ENCODE data around the gene DOK1.
A peak's percentile ranks its signal among the peaks of the same experiment; 100 is the strongest.
"Not testable (repeated sequence)": the region's sequence is repeated elsewhere in the genome, so short reads cannot be mapped to it uniquely, and the experiment has no call there.

The DOK1 gene

GRCh38 chr2:74548900-74549826, 5.4 kb upstream of the DOK1 start:
- peak; percentile 22 for DNase-seq

GRCh38 chr2:74550231-74550630, 4.3 kb upstream of the DOK1 start:
- no peak for DNase-seq

GRCh38 chr2:74551530-74551929, 3.0 kb upstream of the DOK1 start:
- no peak for DNase-seq

DNA sequence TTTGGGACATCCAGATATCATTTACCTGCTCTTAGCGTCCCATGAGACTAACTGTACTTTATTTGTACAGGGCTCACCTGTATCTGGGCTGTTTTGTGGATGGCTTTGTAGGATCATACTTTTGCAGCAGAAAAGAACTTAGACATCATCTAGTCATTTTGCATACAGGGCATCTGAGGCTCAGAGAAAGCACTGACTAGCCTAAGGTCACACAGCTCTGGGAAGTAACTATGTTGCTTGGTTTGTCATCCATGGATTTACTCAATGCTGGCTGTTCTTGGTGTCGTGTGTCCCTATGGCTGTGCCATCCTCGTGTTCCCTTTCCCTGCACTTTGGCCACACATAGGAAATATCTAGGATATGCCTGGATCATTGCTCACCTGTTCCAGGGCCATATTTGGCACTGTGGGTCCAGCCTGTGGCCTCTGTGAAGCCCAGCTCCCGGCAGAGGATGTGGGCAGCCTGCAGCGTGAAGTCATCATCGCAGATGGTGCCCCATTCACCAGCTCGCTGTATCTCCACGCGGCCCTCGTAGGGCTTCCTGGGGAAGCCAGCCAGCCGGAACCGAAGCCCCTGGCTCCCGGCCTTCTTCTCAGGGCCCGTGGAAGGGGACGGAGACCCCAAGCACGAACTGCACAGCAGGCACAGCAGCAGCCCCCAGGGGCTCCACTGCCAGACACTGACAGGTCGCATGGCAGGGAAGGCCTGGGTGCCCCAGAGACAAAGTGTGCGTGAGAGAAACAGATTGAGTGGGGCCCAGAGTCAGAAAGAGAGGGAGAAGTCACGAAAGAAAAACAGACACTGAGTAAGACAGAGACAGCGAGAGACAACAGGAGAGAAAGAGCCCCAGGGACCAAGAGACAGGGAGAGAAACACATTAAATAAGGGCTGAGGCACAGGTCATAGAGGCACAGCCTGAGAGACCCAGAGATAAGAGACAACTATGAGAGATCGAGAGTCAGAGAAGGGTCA, 2.3 kb upstream of the DOK1 start:
- no peak for DNase-seq

GRCh38 chr2:74552914-74553811, 1.4 kb upstream of the DOK1 start:
- no peak for DNase-seq

DNA sequence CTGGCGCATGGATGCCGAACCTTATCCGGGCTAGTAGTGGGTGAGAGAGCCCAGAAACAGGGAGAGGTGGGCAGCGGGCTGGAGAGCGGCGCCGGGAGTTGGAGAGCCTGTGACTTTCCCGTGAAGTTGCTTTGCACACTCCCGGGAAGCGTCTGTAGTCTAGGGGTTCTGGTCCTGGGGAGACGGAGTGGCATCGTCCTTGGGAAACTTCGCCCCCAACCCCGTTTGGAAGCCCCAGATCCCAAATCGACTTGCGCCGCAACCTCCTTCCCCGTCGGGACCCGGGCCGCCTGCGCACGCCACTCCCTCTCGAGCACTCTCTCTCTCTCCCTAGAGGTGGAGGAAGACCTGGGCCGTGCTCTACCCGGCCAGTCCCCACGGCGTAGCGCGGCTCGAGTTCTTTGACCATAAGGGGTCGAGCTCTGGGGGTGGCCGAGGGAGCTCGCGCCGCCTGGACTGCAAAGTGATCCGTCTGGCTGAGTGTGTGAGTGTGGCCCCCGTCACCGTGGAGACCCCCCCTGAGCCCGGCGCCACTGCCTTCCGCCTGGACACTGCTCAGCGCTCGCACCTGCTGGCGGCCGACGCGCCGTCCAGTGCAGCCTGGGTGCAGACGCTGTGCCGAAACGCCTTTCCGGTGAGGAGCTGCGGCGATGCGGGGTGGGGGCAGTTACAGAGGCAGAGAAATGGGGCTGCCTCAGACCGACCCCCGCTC, 456 bp downstream of the DOK1 start:
- no peak for DNase-seq

DNA sequence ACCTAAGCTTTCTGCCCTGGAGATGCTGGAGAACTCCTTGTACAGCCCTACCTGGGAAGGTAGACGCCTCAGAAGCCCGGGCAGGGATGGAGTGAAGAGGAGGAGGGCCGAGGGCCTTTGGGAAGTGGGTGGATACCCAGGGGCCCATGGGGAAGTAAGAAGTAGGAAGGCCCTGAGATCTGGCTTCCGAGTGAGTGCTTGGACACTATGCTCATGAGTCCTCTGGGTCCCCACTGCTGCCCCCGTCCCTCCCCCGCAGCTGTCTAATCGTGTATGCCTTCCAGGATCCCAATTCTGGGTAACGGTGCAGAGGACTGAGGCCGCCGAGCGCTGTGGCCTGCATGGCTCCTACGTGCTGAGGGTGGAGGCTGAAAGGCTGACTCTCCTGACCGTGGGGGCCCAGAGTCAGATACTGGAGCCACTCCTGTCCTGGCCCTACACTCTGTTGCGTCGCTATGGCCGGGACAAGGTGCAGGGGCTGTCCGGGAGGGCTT, 1.1 kb downstream of the DOK1 start:
- DNase-seq = no peak

DNA sequence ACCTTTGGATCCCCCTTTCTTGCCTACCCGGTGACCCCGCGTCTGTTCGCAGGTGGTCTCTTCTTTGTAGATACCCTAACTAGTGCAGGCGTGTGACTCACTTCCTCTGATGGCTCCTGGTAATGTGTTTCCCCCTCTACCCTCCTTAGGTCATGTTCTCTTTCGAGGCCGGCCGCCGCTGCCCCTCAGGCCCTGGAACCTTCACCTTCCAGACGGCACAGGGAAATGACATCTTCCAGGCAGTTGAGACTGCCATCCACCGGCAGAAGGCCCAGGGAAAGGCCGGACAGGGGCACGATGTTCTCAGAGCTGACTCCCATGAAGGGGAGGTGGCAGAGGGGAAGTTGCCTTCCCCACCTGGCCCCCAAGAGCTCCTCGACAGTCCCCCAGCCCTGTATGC, 1.6 kb downstream of the DOK1 start:
- no peak for DNase-seq

- no peak for DNase-seq
Observed at GRCh38 chr2:74556831-74557370, 2.4 kb downstream of the DOK1 start.

DNA sequence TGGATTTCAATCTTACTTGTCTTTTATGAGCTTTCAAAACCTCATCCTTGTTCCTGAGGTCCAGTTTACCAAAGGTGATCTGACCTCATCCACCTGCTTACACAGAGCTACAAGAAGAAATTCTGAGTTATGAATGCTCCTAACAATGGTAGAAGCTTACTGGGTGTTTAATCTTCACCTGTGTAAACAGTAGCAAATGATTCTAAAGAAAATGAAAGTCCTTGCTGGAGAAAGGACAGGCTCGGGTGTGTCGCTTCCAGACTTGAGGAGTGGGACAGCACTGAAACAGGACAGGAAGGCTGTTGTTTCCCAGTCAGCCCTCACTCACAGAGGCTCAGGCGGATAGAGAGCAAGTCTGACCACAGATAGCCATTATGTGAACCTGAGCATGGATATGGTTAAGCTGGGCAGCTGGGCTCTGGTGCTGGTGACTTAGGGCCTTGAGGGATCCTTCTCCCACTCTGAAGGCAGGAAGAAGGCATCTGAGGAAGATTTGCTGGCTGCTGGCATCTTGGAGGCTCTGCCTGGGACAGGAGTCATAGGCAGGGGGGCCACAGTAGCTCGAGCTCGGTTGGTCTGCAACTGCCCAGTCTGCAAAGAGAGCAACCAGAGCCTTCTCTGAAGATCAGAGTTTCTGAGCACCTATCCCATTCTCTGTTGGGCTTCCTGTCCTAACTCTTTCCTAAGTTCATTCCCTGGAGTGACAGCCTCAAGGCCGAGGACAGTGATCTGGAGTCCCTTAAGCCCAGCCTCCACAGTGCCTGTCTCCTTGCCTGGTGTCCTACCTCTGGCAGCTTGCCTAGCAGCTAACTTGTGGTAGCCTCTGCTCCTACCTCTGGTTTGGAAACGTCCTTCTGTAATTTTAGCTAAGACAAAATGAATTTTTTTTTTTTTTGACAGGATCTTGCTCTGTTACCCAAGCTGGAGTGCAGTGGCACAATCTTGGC, 4.0 kb downstream of the DOK1 start:
- DNase-seq = no peak

- no peak for DNase-seq
Observed at GRCh38 chr2:74559912-74560311, 5.4 kb downstream of the DOK1 start.

DNA sequence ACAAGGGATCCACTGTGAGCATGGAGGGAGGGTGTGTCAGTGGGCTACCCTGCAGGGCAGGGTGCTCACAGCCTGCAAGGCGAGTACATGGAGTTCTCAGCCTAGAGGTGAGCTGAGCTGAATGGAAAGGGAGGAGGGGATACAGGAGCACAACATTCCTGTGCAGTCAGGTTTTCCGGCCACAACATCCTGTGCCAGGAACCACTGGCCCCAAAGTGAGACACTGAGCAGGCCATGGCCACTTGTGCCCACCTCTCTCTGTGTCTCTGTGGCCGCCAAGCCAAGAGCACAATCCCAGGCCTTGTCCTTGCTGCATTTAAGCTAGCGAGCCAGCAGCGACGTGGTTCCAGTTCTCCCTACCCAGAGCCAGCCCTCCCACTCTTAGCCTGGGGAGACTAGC, 6.1 kb downstream of the DOK1 start:
- no peak for DNase-seq

DNA sequence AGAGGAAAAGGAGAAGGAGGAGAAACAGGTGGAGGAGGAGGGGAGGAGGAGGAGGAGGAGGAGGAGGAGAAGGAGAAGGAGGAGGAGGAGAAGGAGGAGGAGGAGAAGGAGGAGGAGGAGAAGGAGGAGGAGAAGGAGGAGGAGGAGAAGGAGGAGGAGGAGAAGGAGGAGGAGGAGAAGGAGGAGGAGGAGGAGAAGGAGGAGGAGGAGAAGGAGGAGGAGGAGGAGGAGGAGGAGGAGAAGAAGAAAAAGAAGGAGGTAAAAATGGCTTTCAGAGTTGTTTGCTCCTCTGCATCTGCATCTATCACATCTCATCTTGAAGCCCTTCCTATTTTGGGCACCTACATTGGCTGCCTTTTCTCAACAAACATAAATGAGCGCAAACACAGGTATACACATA, 6.5 kb downstream of the DOK1 start:
- not testable (repeated sequence) for DNase-seq

DNA sequence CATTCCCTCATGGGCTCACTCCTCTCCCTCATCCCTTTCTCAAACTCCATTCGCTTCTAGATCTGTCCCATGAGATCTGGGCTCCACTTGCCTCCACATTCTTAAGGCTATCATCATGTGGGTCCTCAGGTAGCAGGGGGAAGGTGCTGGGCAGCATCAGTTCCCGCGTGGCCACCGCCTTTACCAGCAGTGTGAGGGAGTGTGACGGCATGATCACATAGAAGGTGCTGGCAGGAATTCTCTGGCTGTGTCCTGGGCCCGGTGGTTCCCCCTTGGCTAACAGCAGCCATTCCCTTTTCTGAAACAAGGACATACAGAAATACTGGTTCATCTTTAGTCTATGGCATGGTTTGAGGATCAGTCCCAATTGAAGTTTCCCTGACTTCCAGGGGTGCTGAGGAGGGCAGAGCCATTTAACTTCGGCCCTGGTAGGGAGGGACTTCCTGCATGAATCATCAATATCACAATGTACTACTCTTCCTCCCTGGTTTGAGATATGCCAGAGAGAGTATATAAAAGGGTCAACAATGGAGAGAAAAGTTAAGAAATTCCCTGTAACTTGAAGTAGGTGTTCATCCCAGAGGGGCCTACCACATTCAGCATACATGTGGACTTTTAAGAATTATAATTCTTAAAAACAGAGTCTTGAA, 7.7 kb downstream of the DOK1 start:
- no peak for DNase-seq

- DNase-seq = no peak
Observed at GRCh38 chr2:74564222-74564621, 9.7 kb downstream of the DOK1 start.

GRCh38 chr2:74566076-74566753, 11.7 kb downstream of the DOK1 start:
- no peak for DNase-seq

DNA sequence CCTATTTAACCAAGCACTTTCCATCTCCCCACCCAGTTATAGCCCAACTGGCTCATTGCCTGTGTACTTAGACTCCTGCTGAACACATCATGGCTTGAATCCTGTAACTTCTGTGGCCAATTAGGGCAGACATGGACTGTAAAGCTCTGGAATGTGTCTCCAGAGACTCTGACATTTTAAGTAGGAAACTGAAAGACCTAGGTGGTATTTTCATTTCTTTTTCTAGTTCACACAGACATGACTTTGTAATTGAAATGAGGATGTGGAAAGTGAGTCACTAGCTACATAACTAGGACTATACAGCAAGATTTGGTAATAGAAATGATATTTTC, 12.2 kb downstream of the DOK1 start:
- no peak for DNase-seq

- DNase-seq = no peak
Observed at GRCh38 chr2:74567881-74568280, 13.4 kb downstream of the DOK1 start.

DNA sequence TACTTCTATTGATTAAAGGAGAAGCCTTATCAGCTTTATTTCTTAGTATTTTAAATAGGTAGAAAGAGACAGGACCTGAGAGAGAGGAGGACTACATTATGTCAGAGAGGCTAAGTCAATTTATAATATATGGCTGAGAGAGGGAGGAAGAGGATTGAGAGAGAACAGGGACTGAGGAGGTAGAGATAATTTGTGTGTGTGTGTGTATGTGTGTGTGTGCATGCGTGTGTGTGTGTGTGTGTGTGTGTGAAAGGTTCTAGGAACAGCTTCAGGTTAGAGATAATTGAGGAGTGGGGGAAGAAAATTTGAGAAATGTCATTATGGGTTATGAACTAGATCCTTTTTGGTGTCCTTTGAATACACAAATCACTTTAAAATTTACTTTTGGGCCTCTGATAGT, 15.2 kb downstream of the DOK1 start:
- no peak for DNase-seq

Measured in NCI-H1092 treated with DMSO at 0.1 percent for 48 hours (cell line).